ENCODE measurements around the gene B4GALNT4. TPM values are rescaled to one million over a fixed set of nuclear protein-coding genes. Genes with fewer than 3 reads are reported as not detected.

Gene B4GALNT4
- total RNA-seq, 1 donor from 2014 or later, result 31.6 TPM

DNA sequence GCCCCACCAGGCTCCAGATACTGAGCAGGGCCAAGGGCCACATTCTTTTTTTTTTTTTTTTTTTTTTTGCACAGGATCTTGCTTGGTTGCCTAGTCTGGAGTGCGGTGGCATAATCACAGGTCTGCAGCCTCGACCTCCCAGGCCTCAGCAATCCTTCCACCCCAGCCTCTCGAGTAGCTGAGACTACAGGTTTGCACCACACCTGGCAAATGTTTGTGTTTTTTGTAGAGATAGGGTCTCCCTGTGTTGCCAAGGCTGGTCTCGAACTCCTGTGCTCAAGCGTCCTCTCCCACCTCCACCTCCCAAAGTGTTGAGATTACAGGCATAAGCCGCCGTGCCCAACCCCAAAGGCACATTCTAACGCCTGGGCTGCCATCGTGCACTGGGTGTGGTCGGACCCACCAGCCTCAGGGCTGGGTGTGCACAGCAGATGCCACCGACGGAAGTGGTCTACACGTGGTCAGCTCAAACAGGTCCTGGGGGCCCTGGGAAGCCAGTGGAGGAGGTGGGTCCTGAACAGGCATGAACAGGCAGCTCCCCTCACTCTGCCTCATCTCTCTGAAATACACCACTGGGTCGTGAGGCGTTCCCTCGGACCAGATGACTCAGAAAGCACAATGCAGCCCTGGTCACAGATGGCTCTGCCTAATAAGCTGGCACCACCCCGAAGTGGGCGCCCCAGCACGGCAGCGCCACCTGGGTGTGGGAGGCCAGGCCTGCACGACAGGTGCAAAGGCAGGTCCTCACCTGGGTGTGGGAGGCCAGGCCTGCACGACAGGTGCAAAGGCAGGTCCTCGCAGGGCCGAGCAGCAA, 5.1 kb upstream of the B4GALNT4 start:
- peak; percentile 37 for TF ChIP-seq CTCF (IDR thresholded peaks at IDR 0.05; ENCODE audit: insufficient read depth, low read length, poor library complexity, severe bottlenecking)
- no peak for DNase-seq (ENCODE audit: low read depth)
- no peak overlapping the region for H3K4me3 ChIP-seq (ENCODE audit: low read depth, low read length)
- peaks cover 29% of the 10 kb centered on the region for H3K27me3 ChIP-seq (ENCODE audit: control insufficient read depth, insufficient read depth, low read length)
- H3K36me3 ChIP-seq (ENCODE audit: control insufficient read depth, insufficient read depth, low read length), result no peaks in the 10 kb centered on the region

- H3K4me3 ChIP-seq (ENCODE audit: low read depth, low read length), result no peak overlapping the region
- DNase-seq (ENCODE audit: low read depth), result no peak
- no peaks in the 10 kb centered on the region for H3K36me3 ChIP-seq (ENCODE audit: control insufficient read depth, insufficient read depth, low read length)
- peaks cover 31% of the 10 kb centered on the region for H3K27me3 ChIP-seq (ENCODE audit: control insufficient read depth, insufficient read depth, low read length)
- no peak for TF ChIP-seq CTCF (IDR thresholded peaks at IDR 0.05; ENCODE audit: insufficient read depth, low read length, poor library complexity, severe bottlenecking)
Observed at GRCh38 chr11:364991-365725, 4.1 kb upstream of the B4GALNT4 start.

- TF ChIP-seq CTCF (IDR thresholded peaks at IDR 0.05; ENCODE audit: insufficient read depth, low read length, poor library complexity, severe bottlenecking), result no peak
Observed at GRCh38 chr11:365831-366230, 3.5 kb upstream of the B4GALNT4 start.

DNA sequence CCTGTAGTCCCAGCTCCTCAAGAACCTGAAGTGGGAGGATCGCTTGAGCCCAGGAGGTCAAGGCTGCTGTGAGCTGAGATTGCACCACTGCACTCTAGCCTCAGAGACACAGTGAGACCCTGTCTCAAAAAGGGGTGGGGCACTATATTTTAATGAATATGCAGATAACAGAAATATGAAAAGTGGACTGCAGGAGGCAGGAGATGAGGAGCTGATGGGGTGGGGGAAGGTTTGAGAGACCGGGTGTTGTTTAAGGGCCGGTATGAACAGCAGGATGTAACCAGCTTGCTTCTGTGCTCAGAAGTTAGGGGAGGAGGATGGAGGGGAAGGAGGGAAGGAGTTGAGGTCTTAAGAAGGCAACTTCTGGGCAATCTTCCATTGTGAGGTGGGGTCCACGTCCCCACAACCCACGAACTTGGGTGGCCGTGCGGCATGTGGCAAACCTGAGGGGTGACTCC, 1.3 kb upstream of the B4GALNT4 start:
- DNase-seq (ENCODE audit: low read depth), result no peak
- TF ChIP-seq CTCF (IDR thresholded peaks at IDR 0.05; ENCODE audit: insufficient read depth, low read length, poor library complexity, severe bottlenecking), result no peak
- Histone ChIP-seq H3K4me3 (ENCODE audit: low read depth, low read length) (no peak overlapping the region), H3K27me3 (ENCODE audit: control insufficient read depth, insufficient read depth, low read length) (peaks cover 42% of the 10 kb centered on the region), H3K36me3 (ENCODE audit: control insufficient read depth, insufficient read depth, low read length) (no peaks in the 10 kb centered on the region)

More at GRCh38 chr11:365831-366230, 3.5 kb upstream of the B4GALNT4 start:
- Histone ChIP-seq H3K4me3 (ENCODE audit: low read depth, low read length) (no peak overlapping the region), H3K27me3 (ENCODE audit: control insufficient read depth, insufficient read depth, low read length) (peaks cover 38% of the 10 kb centered on the region), H3K36me3 (ENCODE audit: control insufficient read depth, insufficient read depth, low read length) (no peaks in the 10 kb centered on the region)
- no peak for DNase-seq (ENCODE audit: low read depth)

- peaks cover 42% of the 10 kb centered on the region for H3K27me3 ChIP-seq (ENCODE audit: control insufficient read depth, insufficient read depth, low read length)
- DNase-seq (ENCODE audit: low read depth), result no peak
- no peaks in the 10 kb centered on the region for H3K36me3 ChIP-seq (ENCODE audit: control insufficient read depth, insufficient read depth, low read length)
- no peak for TF ChIP-seq CTCF (IDR thresholded peaks at IDR 0.05; ENCODE audit: insufficient read depth, low read length, poor library complexity, severe bottlenecking)
- H3K4me3 ChIP-seq (ENCODE audit: low read depth, low read length), result peak overlapping the region; percentile 27
Observed at GRCh38 chr11:368414-369335, 624 bp upstream of the B4GALNT4 start.
